GM12878 (cell line): Measurements from ENCODE around the gene MASP1. TPM values are rescaled to one million over a fixed set of nuclear protein-coding genes. Genes with fewer than 3 reads are reported as not detected.

ENCODE experiments used
- ATAC-seq: fragments of 200-7000 bp; cut with Tn5 transposase; 3 replicates; pipeline ENCODE4 v1.9.1; 2020; ENCODE audit warnings: mild to moderate bottlenecking, moderate library complexity
- BruUV-seq: library from RNA; stranded (reverse); fragments of 400-500 nt; replicated peaks from 2 replicates; lab custom pipeline; 2021; lab: Mats Ljungman, UMichigan
- CTCF ChIA-PET: fragments of 300-600 bp; sonication (Branson Sonifier 250); formaldehyde crosslinking; extraction: SDS; loops from one replicate; lab custom pipeline; 2021; ENCODE audit warnings: inconsistent platforms; lab: Yijun Ruan, JAX
- POLR2A ChIA-PET: fragments of 350-600 bp; formaldehyde crosslinking; extraction: SDS; loops from one replicate; lab custom pipeline; 2021; ENCODE audit warnings: inconsistent platforms; lab: Charles Lee
- RAD21 ChIA-PET: fragments of 300-600 bp; sonication (Branson Sonifier 250); formaldehyde crosslinking; loops from one replicate; lab custom pipeline; 2023; ENCODE audit warnings: antibody characterized with exemption; ENCODE audit not compliant: unreplicated experiment; lab: Charles Lee
- SMC1A ChIA-PET: fragments of 300-600 bp; sonication (Branson Sonifier 250); formaldehyde crosslinking; loops from one replicate; lab custom pipeline; 2023; ENCODE audit not compliant: unreplicated experiment, uncharacterized antibody; lab: Charles Lee
- DNase-seq: peaks from one replicate; pipeline ENCODE4 v3.0.0-alpha.2; 2011; ENCODE audit warnings: low read depth, low spot score
- FAIRE-seq: peaks from 3 replicates; lab custom pipeline; 2011; peaks lifted over from hg19 to GRCh38; lab: Jason Lieb, UNC
- H2AFZ ChIP-seq: 2 replicates; pipeline ENCODE4 v1.6.0; 2011; ENCODE audit warnings: low read depth, low read length, control low read depth; ENCODE audit not compliant: control insufficient read depth
- H3K27ac ChIP-seq: 2 replicates; pipeline ENCODE4 v1.5.1; 2011; ENCODE audit warnings: control low read depth; ENCODE audit not compliant: control insufficient read depth, insufficient read depth
- H3K27me3 ChIP-seq, 2 experiments: replicated peaks in 1 of 2; 2 replicates each; pipeline versions ENCODE4 v1.6.0 to v1.6.1; 2011; ENCODE audit warnings: low read length in 1 of 2; ENCODE audit not compliant: control insufficient read depth in 2 of 2, insufficient read depth in 2 of 2
- H3K36me3 ChIP-seq, 2 experiments: 2 replicates each; pipeline ENCODE4 v1.5.1; 2011; ENCODE audit warnings: low read length in 1 of 2; ENCODE audit not compliant: control insufficient read depth in 2 of 2, insufficient read depth in 2 of 2
- H3K4me1 ChIP-seq: 2 replicates; pipeline ENCODE4 v1.6.1; 2011; ENCODE audit warnings: mild to moderate bottlenecking, low read length, moderate library complexity, mixed read lengths; ENCODE audit not compliant: control insufficient read depth, insufficient read depth
- H3K4me2 ChIP-seq: 2 replicates; pipeline ENCODE4 v1.6.0; 2011; ENCODE audit warnings: control low read depth; ENCODE audit not compliant: control insufficient read depth, insufficient read depth
- H3K4me3 ChIP-seq: fragments of 200-600 bp; sonication (generic); 2 replicates; pipeline ENCODE4 v1.5.1; 2016
- H3K79me2 ChIP-seq: 2 replicates; pipeline ENCODE4 v1.6.0; 2011; ENCODE audit warnings: low read length; ENCODE audit not compliant: control insufficient read depth, insufficient read depth
- H3K9ac ChIP-seq: 2 replicates; pipeline ENCODE4 v1.8.0; 2011; ENCODE audit warnings: low read length, control low read depth, mixed read lengths; ENCODE audit not compliant: control insufficient read depth, insufficient read depth
- H3K9me3 ChIP-seq: replicated peaks from 3 replicates; pipeline ENCODE4 v1.5.1; 2011; ENCODE audit warnings: mild to moderate bottlenecking, low read length; ENCODE audit not compliant: control insufficient read depth, insufficient read depth
- H4K20me1 ChIP-seq: 2 replicates; pipeline ENCODE4 v1.6.0; 2011; ENCODE audit not compliant: control insufficient read depth, insufficient read depth
- BMI1 ChIP-seq: fragments of 450-650 bp; IDR thresholded peaks from 2 replicates; pipeline ENCODE4 v1.6.1; 2016; ENCODE audit warnings: mild to moderate bottlenecking, moderate library complexity, borderline replicate concordance
- DPF2 ChIP-seq: fragments of 450-650 bp; IDR thresholded peaks from 2 replicates; pipeline ENCODE4 v1.6.1; 2017; ENCODE audit warnings: mild to moderate bottlenecking
- FOS ChIP-seq: IDR thresholded peaks from 3 replicates; pipeline ENCODE4 v1.6.1; 2011; ENCODE audit warnings: borderline replicate concordance; ENCODE audit not compliant: insufficient read length; ENCODE audit errors: extremely low read depth
- HDAC6 ChIP-seq: fragments of 200-600 bp; sonication (generic); IDR thresholded peaks from one replicate; pipeline ENCODE4 v1.8.0; 2017; ENCODE audit warnings: antibody characterized with exemption; ENCODE audit not compliant: unreplicated experiment
- IRF4 ChIP-seq: IDR thresholded peaks from 2 replicates; pipeline ENCODE4 v1.6.1; 2011; ENCODE audit warnings: low read depth, low read length
- MXI1 ChIP-seq: fragments of 150-350 bp; IDR thresholded peaks from 2 replicates; pipeline ENCODE4 v1.6.1; 2011; ENCODE audit warnings: low read depth, mild to moderate bottlenecking, inconsistent platforms, low read length, improper control_type of control experiment
- MYB ChIP-seq: fragments of 150-350 bp; IDR thresholded peaks from 2 replicates; pipeline ENCODE4 v1.6.1; 2014; ENCODE audit warnings: mild to moderate bottlenecking, low read depth, low read length, borderline replicate concordance
- NFXL1 ChIP-seq: fragments of 450-650 bp; IDR thresholded peaks from 2 replicates; pipeline ENCODE4 v1.6.1; 2017; ENCODE audit warnings: antibody characterized with exemption, mild to moderate bottlenecking, borderline replicate concordance
- RCOR1 ChIP-seq: conservative IDR thresholded peaks from 2 replicates; pipeline ENCODE4 v1.6.1; 2012; ENCODE audit warnings: low read depth, low read length, improper control_type of control experiment
- SPI1 ChIP-seq: IDR thresholded peaks from 2 replicates; pipeline ENCODE4 v1.6.1; 2011; ENCODE audit warnings: low read depth, mild to moderate bottlenecking, low read length, moderate library complexity, borderline replicate concordance; ENCODE audit not compliant: insufficient read depth
- TBL1XR1 ChIP-seq: IDR thresholded peaks from 2 replicates; pipeline ENCODE4 v1.6.1; 2012; ENCODE audit warnings: low read depth, low read length, improper control_type of control experiment
- TCF12 ChIP-seq: IDR thresholded peaks from 2 replicates; pipeline ENCODE4 v1.6.1; 2011; ENCODE audit warnings: low read depth, mild to moderate bottlenecking, low read length
- WGBS: methylation state at CpG from one replicate; pipeline ENCODE4 v1.1.6; 2016; ENCODE audit warnings: low lambda C conversion rate; ENCODE audit not compliant: insufficient replicate concordance, insufficient coverage; ENCODE audit errors: missing lambda C conversion rate; 5-methylcytosine and 5-hydroxymethylcytosine counted together
- in situ Hi-C: fragments of 300-500 bp; cut with MboI; formaldehyde crosslinking; loops from 9 replicates; pipeline ENCODE4 v1.14.3; 2018; ENCODE audit warnings: mixed read lengths
- intact Hi-C: fragments of 100-400 bp; cut with micrococcal nuclease; formaldehyde crosslinking; loops from one replicate; pipeline ENCODE4 v1.14.2; 2022; ENCODE audit not compliant: unreplicated experiment
- polyA plus RNA-seq, 11 experiments: library from polyadenylated mRNA; depleted of rRNA in 4 of 11; unstranded in 6 of 11; stranded (reverse) in 5 of 11; fragments of >200 nt; fragmentation: Nextera tagmentation in 4 of 11; fragmentation: Illumina TruSeq in 1 of 11; extraction: Ambion mirVana in 4 of 11; extraction: Trizol in 1 of 11; gene quantifications; 1 replicate in 1 of 11; 2 replicates in 10 of 11; pipeline versions ENCODE4 v1.2.1 to v1.2.3, GENCODE V29; 2011 to 2016; ENCODE audit warnings: inconsistent platforms in 2 of 11, missing spikeins in 2 of 11, low read depth in 1 of 11
- total RNA-seq, 4 experiments: library from RNA; depleted of rRNA in 3 of 4; stranded (reverse); fragments of >200 nt in 3 of 4; fragmentation: Illumina TruSeq in 1 of 4; extraction: Trizol in 1 of 4; gene quantifications; 2 replicates each; pipeline versions ENCODE4 v1.2.1 to v1.2.3, GENCODE V29; 2013 to 2021
- TF ChIP-seq, protein P1 (sequence below): IDR thresholded peaks from 2 replicates; pipeline ENCODE4 v1.6.1; 2011; ENCODE audit warnings: low read depth, mild to moderate bottlenecking, low read length, moderate library complexity, borderline replicate concordance; ENCODE audit errors: extremely low read depth
- TF ChIP-seq, protein P2 (sequence below): fragments of 450-650 bp; conservative IDR thresholded peaks from 2 replicates; pipeline ENCODE4 v1.6.1; 2017; ENCODE audit warnings: mild to moderate bottlenecking, moderate library complexity
- TF ChIP-seq, protein P3 (sequence below): fragments of 450-650 bp; IDR thresholded peaks from 2 replicates; pipeline ENCODE4 v1.6.1; 2017; ENCODE audit warnings: mild to moderate bottlenecking, moderate library complexity
- TF ChIP-seq, protein P4 (sequence below): fragments of 150-350 bp; IDR thresholded peaks from 2 replicates; pipeline ENCODE4 v1.6.1; 2016; ENCODE audit warnings: low read depth, low read length

The MASP1 gene
- total and polyA plus RNA-seq, 10 of the 15 experiments (the other 5 are each of a cell fraction or from before 2014, with no cell fraction given): 0.05 TPM; not detected in 9

DNA sequence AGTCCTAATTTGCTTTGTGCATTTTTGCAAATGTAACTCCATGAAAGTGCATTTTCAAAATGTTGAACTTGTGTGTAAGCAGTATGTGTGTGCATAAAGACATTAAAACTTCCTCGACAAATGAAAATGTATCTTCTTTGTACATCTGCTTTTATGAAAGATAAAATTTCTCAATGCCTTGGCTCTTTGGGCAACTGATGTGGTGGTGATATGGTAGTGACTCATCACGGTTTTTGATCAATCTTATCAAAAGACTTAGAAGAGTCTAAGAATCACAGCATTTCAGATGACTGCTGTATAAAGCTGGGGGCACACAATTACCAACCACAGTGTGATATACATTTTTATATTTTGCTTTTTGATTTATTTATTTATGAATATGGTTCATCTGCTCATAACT lies 5.4 kb upstream of the MASP1 start:
- Histone ChIP-seq H3K9me3 (no peaks in the 10 kb centered on the region), H3K4me3 (no peak overlapping the region), H3K27ac (no peak overlapping the region), H3K27me3 (no peaks in the 10 kb centered on the region), H3K79me2 (no peaks in the 10 kb centered on the region), H3K9ac (no peak overlapping the region), H2AFZ (no peak overlapping the region), H3K36me3 (no peaks in the 10 kb centered on the region), H3K4me1 (no peaks in the 10 kb centered on the region), H4K20me1 (no peaks in the 10 kb centered on the region), H3K4me2 (no peak overlapping the region)
- ATAC-seq (no peak), DNase-seq (no peak), FAIRE-seq (no peak)
- CTCF ChIA-PET: no interaction called here
- 39% methylated on average over 2 of the region's 2 CpGs for WGBS
- in situ Hi-C loops (no loop called here), intact Hi-C loops (no loop called here)
- SMC1A ChIA-PET: interaction anchor here (1.2 kb wide), 1 partner anchor 23 kb away, joined by 3 read pairs; no protein-coding TSS in a partner anchor
- BruUV-seq: no TSS peak
- RAD21 ChIA-PET: no interaction called here
- POLR2A ChIA-PET: no interaction called here
- no peak for TF ChIP-seq NFXL1
- TF ChIP-seq, protein P1, sequence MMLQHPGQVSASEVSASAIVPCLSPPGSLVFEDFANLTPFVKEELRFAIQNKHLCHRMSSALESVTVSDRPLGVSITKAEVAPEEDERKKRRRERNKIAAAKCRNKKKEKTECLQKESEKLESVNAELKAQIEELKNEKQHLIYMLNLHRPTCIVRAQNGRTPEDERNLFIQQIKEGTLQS: no peak
- TF ChIP-seq IRF4: no peak
- no peak for TF ChIP-seq TCF12
- TF ChIP-seq RCOR1: no peak
- TF ChIP-seq, protein P2, sequence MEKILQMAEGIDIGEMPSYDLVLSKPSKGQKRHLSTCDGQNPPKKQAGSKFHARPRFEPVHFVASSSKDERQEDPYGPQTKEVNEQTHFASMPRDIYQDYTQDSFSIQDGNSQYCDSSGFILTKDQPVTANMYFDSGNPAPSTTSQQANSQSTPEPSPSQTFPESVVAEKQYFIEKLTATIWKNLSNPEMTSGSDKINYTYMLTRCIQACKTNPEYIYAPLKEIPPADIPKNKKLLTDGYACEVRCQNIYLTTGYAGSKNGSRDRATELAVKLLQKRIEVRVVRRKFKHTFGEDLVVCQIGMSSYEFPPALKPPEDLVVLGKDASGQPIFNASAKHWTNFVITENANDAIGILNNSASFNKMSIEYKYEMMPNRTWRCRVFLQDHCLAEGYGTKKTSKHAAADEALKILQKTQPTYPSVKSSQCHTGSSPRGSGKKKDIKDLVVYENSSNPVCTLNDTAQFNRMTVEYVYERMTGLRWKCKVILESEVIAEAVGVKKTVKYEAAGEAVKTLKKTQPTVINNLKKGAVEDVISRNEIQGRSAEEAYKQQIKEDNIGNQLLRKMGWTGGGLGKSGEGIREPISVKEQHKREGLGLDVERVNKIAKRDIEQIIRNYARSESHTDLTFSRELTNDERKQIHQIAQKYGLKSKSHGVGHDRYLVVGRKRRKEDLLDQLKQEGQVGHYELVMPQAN: no peak
- TF ChIP-seq DPF2: no peak
- TF ChIP-seq, protein P3, sequence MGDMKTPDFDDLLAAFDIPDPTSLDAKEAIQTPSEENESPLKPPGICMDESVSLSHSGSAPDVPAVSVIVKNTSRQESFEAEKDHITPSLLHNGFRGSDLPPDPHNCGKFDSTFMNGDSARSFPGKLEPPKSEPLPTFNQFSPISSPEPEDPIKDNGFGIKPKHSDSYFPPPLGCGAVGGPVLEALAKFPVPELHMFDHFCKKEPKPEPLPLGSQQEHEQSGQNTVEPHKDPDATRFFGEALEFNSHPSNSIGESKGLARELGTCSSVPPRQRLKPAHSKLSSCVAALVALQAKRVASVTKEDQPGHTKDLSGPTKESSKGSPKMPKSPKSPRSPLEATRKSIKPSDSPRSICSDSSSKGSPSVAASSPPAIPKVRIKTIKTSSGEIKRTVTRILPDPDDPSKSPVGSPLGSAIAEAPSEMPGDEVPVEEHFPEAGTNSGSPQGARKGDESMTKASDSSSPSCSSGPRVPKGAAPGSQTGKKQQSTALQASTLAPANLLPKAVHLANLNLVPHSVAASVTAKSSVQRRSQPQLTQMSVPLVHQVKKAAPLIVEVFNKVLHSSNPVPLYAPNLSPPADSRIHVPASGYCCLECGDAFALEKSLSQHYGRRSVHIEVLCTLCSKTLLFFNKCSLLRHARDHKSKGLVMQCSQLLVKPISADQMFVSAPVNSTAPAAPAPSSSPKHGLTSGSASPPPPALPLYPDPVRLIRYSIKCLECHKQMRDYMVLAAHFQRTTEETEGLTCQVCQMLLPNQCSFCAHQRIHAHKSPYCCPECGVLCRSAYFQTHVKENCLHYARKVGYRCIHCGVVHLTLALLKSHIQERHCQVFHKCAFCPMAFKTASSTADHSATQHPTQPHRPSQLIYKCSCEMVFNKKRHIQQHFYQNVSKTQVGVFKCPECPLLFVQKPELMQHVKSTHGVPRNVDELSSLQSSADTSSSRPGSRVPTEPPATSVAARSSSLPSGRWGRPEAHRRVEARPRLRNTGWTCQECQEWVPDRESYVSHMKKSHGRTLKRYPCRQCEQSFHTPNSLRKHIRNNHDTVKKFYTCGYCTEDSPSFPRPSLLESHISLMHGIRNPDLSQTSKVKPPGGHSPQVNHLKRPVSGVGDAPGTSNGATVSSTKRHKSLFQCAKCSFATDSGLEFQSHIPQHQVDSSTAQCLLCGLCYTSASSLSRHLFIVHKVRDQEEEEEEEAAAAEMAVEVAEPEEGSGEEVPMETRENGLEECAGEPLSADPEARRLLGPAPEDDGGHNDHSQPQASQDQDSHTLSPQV: no peak
- TF ChIP-seq TBL1XR1: no peak
- TF ChIP-seq MXI1: no peak
- TF ChIP-seq SPI1: no peak
- no peak for TF ChIP-seq FOS
- TF ChIP-seq HDAC6: no peak
- no peak for TF ChIP-seq BMI1
- TF ChIP-seq MYB: no peak
- TF ChIP-seq, protein P4, sequence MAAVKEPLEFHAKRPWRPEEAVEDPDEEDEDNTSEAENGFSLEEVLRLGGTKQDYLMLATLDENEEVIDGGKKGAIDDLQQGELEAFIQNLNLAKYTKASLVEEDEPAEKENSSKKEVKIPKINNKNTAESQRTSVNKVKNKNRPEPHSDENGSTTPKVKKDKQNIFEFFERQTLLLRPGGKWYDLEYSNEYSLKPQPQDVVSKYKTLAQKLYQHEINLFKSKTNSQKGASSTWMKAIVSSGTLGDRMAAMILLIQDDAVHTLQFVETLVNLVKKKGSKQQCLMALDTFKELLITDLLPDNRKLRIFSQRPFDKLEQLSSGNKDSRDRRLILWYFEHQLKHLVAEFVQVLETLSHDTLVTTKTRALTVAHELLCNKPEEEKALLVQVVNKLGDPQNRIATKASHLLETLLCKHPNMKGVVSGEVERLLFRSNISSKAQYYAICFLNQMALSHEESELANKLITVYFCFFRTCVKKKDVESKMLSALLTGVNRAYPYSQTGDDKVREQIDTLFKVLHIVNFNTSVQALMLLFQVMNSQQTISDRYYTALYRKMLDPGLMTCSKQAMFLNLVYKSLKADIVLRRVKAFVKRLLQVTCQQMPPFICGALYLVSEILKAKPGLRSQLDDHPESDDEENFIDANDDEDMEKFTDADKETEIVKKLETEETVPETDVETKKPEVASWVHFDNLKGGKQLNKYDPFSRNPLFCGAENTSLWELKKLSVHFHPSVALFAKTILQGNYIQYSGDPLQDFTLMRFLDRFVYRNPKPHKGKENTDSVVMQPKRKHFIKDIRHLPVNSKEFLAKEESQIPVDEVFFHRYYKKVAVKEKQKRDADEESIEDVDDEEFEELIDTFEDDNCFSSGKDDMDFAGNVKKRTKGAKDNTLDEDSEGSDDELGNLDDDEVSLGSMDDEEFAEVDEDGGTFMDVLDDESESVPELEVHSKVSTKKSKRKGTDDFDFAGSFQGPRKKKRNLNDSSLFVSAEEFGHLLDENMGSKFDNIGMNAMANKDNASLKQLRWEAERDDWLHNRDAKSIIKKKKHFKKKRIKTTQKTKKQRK: no peak
